Measurements from ENCODE around the gene MYBPH. TPM values are rescaled to one million over a fixed set of nuclear protein-coding genes. Genes with fewer than 3 reads are reported as not detected.

Gene MYBPH
- total RNA-seq, 4 donors from 2014 or later, result not detected

- TF ChIP-seq, protein P1, sequence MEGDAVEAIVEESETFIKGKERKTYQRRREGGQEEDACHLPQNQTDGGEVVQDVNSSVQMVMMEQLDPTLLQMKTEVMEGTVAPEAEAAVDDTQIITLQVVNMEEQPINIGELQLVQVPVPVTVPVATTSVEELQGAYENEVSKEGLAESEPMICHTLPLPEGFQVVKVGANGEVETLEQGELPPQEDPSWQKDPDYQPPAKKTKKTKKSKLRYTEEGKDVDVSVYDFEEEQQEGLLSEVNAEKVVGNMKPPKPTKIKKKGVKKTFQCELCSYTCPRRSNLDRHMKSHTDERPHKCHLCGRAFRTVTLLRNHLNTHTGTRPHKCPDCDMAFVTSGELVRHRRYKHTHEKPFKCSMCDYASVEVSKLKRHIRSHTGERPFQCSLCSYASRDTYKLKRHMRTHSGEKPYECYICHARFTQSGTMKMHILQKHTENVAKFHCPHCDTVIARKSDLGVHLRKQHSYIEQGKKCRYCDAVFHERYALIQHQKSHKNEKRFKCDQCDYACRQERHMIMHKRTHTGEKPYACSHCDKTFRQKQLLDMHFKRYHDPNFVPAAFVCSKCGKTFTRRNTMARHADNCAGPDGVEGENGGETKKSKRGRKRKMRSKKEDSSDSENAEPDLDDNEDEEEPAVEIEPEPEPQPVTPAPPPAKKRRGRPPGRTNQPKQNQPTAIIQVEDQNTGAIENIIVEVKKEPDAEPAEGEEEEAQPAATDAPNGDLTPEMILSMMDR (IDR thresholded peaks at IDR 0.05; ENCODE audit: low read depth), result no peak
Measured at GRCh38 chr1:203184467-203184866, 8.8 kb upstream of the MYBPH start.

GRCh38 chr1:203183828-203184227 lies 8.2 kb upstream of the MYBPH start:
- TF ChIP-seq, protein P1 (IDR thresholded peaks at IDR 0.05; ENCODE audit: low read depth), result no peak

DNA sequence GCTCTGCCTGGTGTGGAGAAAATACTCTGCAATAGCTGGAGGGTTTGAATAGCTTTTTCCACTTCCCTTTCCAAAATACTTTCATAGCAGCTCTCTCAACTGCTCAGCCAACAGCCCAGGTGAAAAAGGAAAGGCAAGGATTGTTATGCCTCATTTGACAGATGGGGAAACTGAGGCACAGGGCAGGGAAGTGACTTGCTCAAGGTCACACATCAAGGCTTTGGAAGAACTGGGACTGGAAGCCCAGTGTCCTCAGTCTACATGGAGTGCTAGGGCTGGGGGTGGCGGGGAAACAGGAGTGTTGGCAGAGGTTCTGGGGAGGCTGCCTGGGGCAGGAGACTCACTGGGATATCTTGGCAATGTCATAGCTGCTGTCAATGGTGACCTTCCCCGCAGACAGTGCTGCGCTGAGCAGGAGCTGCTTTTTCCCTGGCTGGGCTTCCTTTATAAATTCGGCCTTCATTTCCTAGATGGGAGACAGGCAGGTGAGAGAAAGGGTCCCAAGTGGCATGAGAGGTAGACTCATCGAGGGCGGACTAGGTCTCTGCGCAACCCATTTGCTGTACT lies 6.8 kb upstream of the MYBPH start:
- TF ChIP-seq, protein P1 (IDR thresholded peaks at IDR 0.05; ENCODE audit: low read depth), result no peak

DNA sequence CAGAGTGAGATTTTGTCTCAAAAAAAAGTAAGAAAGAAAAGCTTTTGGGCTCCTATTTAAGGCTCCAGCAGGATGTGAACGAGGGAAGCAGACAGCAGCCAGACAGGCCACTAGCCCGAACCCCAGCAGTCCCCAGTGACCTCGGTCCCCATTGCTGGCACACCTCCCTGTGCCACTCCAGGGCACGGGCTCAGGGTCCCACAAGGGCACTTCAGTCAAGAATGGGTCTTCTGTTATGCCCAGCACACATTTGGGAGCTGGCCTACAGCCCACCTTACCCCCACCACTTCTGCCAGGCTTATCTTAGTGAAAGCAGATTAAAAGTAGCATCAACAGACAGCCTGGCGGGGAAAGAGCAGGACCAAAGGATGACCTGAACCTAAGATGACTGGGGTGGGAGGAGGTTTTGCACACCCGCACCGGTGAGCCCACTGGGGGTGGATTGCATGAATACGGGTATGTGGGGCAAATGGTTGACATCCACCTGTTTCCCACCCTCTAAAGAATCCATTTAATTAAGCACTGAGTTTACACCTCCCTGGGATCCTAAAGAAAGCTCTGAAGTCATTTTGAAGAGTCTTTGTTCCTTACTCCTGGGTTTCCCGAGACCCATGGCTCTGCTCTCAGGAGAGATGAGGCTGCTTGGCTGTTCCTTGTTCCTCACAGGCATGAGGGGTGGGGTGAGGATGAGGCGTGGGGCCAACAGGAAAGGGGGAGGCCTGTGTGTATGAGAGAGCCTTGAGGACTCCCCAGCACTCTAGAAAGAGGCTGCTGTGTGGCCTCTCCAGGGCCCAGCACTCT lies 6.2 kb upstream of the MYBPH start:
- TF ChIP-seq, protein P1 (IDR thresholded peaks at IDR 0.05; ENCODE audit: low read depth), result no peak

- TF ChIP-seq, protein P1 (IDR thresholded peaks at IDR 0.05; ENCODE audit: low read depth), result no peak
Measured at GRCh38 chr1:203180611-203181330, 5.1 kb upstream of the MYBPH start.

DNA sequence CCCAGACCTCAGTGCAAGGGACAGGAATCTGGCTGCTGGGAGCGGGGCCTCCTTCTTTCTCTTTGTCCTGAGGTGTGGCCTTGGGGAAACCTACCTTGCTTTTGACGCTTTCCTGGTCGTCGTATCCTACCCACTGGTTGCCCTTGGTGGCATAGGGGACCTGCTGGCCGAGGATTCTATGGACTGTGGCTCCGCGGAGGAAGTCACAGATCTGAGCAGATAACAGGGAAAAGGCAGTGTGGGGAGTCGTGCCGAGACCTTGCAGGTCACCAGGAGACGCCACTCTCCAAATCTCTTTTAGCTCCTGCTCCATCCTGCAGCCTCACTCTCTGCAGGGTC lies 4.0 kb upstream of the MYBPH start:
- TF ChIP-seq, protein P1 (IDR thresholded peaks at IDR 0.05; ENCODE audit: low read depth), result no peak

Data from subcutaneous adipose tissue (tissue), 4 donors.